NCI-H82 treated with DMSO at 0.1 percent for 48 hours (cell line): ENCODE data around the gene MCRS1.

Experiments
- DNase-seq: peaks from one replicate; lab custom pipeline; 2025; ENCODE audit not compliant: unreplicated experiment; lab: John Stamatoyannopoulos, UW

MCRS1 gene

DNA sequence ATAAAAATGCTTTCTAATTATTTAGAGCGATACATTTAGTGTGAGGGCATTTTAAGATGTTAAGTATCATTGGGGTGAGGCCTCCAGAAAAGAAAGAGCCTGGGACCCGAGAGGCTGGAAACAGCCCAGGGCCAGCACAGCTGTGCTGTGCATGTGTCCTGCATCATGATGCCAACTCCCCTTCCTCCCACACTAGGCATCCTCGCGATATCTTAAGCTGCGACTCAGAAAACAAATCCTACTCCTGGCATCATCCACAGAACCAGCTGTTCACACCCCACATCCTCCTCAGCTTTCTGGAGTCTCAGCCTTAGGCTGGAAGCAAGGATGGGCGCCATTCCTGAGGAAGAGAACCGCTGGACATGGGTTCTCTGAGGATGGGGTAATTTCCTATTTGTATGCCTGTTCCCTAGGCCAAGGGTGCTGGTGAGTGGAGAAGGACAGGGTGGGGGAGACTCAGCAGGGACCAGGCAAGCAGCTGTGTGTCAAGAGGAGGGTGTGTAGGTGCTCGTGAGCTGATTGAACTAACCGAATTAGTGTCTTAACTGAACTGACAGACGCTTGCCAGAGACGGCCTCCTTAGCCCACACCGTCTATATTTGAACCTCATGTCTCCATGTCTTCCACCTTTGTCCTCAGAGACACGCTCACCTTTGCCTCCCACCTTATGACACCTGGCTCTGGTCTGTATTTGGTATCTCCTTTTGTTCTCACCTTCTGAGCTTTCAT, 15.6 kb upstream of the MCRS1 start:
- peak; percentile 40 for DNase-seq

DNA sequence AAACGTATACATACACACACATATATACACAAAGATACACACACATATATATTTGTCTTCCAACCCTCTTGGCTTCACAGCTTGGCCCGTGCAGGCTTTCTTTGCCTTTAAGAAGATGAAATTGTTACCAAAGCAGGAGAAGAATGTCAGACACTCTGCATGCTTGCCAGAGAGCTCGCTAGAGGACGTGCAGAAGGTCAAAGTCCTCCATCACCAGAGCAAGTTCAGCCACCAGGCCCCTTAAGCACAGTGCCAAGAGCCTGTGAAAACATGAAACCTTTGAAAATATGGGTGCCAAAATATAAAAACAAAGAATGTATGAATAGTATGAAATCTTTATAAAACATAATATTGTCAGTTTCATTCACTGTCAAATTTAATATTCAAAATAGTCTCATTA, 14.9 kb upstream of the MCRS1 start:
- DNase-seq: no peak

DNA sequence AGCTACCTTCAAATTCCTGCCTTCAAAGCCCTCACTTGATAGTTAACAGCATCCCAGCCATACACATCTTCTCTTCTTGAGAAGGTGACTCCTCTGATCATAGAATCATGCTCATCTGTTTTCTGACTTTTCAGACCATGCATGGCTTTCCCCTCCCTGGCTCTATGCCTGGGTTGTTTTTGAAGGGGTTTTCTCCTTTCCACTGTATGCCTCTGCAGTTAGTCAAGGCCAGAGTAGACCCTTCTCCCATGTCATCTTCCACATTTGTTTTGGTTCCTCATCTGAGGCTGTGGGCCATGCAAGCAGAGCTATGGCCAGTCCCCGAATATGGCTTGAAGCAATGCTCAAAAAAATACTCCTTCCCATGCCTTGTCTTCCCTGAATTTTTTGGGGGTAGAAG, 14.3 kb upstream of the MCRS1 start:
- DNase-seq: no peak

DNA sequence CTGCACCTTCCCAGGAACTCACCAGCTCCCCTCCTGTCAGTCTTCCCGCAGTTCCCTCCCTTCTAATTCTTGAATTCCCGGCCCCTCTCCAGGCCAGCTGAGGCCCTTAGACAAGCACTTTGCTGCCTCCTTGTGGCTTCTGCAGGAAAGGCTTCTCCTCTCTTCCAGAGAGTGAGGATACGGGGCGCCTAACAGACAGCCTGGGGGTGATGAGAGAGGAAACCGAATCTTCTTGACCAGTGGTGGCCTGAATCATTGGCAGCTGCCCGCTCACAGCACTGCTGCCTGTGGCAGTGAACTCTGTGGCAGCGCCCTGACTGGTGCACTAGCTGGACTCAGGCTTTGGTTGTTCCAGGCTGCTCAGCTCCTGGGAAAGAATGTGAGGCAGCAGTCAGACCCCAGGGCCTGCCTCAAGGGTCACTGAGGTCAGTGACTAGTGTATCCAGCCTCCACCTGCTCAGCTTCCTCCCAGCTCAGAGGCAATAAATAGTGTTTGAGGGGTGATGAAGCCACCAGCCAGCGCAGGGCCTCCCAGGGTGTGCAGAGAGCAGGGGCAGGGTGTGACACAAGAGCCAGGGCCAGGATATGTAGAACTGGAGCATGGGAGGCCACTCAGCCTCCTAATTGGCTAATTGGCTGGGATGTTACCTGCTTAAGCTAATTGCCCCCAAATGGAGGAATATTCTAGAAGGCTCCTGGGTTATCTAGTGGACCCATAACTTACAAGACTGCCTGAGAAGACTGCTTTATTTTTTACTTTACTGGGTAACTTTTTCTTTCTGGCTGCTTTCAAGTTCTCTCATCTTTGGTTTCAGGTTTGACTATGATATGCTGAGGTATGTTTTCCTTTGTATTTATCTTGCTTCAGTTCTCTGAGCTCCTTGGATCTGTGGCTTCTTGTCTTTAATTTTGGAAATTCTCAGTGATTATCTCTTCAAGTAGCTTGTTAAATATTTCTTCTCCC, 12.9 kb upstream of the MCRS1 start:
- peak; percentile 80 for DNase-seq

DNA sequence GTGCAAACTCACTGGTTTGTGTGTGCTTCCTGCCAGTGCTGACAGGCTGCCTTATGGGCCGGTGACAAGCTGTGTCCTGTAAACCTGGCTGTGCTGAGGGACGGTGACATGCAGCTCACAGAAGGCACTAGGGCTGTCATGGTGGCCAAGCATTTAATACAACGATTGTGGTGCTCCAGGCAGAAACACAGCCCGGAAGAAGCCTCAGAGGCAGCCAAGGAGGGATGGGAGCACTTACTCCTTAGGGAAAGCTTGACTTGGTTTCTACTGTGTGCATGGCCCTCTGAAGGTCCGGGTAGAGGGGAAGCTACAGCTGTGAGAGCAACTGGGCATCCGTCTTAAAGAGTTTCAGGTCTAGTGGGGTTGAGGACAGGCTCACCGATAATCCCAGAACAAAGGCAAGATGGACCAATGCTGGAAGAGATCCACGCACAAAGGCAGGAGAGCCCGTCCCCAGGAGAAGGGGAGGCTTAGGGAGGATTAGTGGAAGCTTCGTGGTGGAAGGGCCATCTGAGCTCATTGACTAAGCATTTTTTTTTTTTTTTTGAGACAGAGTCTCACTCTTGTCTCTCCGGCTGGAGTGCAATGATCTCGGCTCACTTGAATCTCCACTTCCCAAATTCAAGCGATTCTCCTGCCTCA, 10.7 kb upstream of the MCRS1 start:
- DNase-seq: peak; percentile 97

DNA sequence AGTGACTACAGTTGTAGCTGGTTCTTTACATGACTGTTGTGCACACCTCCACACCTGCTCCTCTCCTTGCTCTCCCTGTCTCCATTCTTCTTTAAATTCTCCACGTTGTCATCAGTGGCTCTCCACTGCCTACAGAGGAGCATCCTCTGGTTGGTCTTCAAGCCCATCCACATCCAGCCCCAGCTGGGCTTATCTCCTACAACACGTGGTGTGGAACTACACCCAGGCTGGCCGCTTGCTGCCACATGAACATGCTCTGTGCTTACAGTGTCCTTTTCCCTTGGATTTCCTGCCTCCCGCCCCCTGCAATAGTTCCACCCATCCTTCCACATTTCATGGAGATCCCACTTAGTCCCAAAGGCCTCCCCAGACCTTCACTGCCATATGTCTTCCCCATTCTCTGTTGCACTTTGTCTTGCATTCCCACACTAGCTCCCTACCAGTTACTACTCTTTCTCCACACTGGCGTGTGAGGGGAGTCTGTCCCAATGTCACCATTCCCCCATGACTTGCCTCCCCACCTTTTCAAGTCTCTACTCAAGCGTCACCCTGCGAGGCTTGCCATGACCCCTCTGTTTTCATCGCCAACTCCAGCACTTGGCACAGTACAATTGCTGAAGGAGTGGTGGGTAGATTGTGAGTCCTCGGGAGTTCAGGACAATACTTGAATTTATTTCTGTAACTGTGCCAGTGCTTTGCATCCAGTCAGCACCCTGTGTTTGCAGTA, 9.8 kb upstream of the MCRS1 start:
- DNase-seq: no peak

- DNase-seq: no peak
Observed at GRCh38 chr12:49568442-49569162, 660 bp upstream of the MCRS1 start.

DNA sequence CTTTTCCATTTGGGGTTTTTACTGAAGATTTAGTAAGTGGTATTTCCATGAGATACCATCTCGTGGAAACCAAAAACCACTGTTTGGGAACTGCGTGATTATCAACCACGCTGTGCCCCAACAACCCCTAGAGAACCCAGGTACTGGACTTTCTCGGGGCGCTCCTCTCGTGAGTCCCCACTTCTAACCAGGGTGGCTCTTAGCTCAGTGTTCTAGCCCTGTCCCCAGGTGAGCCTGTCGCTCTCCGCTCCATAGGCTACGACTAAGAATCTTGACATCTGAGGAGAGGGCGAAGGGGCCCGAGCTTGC, 686 bp downstream of the MCRS1 start:
- no peak for DNase-seq

GRCh38 chr12:49566361-49566760, 1.6 kb downstream of the MCRS1 start:
- no peak for DNase-seq

DNA sequence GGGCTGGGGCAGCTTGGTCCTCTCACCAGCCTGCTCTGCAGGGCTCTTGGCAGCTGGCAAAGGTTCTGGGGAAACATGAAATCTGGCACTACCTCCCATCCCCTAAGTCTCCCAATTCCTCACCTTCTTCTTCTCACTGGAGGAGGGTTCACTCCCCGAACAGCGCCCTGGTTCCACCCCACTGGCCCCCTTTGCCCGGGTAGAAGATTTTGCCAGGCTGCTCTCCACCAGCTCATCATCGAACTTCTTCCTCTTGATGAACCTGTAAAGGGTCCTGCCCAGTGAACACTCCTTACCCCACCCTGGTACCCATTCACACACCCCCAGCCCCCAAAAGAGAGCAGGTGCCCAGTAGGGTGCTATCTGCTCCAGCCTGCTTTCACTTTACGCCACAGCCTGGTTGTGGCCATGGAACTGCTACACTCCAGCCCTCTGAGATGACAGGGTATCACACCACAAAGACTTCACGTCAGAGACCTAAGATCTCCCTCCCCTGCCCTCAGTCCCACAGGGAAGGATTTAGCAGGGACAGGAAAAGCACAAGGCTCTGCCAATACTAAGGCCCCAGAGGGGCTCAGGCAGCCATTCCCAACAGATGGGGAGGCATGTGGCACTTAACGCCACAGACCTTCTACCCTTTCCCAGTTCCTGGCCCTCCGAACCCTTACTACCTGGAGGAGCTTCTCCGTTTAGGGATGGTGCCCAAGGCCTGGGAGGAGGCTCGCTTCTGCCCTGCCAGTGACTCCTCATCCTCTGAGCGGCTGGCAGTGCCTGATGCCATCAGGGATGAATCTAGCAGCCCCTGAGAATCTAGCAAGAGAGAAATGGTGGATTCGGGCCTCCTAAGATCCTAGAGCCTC, 2.3 kb downstream of the MCRS1 start:
- DNase-seq: no peak

- DNase-seq: no peak
Observed at GRCh38 chr12:49564686-49565405, 3.1 kb downstream of the MCRS1 start.

- DNase-seq: no peak
Observed at GRCh38 chr12:49563951-49564685, 3.8 kb downstream of the MCRS1 start.

- no peak for DNase-seq
Observed at GRCh38 chr12:49562831-49563230, 5.1 kb downstream of the MCRS1 start.

DNA sequence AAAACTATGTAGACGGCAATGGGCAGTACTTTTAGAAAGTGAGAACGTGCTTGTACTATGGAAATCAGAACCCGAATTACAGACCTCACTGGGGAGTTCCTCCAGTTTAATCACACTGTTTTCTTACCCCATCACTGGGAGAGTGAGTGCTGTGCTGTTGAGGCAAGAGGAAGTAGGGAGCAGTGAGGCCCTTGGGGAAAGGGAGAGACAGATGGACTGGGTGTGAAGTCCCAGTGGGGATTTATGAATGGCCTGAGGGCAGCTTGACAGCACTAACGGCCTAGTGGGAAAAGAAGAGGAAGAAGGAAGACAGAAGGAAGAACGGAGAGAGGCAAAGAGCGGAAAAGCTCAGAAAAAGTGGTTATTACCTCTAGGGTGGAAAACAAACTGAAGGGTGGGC, 5.7 kb downstream of the MCRS1 start:
- no peak for DNase-seq

- DNase-seq: no peak
Observed at GRCh38 chr12:49560695-49561094, 7.2 kb downstream of the MCRS1 start.

DNA sequence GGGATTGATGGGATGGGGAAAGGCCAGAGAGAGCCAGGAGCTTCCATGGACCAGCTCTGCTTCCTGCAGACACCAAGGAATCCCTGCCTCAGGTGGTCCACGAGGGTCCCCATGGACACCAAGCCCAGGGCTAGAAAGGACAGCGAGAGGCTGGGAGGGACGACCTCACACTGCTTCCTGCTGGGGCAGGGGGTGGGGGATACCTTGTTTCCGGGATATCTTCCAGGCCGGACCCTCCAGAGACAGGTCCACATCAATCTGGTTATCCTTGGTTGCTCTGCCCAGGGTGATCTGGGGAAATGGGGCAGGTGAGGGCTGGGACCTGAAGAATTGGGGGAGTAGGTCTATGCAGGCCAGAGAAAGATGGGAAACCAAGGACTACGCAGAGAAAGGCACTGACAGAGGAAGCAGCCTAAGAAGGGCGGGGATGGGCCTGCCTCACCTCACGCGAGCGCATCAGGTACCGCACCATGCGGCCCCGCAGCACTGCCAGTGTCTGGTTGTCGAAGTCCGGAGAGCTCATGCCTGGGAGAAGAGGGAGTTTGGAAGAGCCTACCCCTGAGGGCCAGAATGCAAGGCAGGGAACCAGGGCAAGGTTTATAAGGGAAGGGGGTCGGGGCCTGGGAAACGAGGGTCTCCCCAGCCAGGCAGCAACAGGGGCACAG, 8.8 kb downstream of the MCRS1 start:
- DNase-seq: no peak

DNA sequence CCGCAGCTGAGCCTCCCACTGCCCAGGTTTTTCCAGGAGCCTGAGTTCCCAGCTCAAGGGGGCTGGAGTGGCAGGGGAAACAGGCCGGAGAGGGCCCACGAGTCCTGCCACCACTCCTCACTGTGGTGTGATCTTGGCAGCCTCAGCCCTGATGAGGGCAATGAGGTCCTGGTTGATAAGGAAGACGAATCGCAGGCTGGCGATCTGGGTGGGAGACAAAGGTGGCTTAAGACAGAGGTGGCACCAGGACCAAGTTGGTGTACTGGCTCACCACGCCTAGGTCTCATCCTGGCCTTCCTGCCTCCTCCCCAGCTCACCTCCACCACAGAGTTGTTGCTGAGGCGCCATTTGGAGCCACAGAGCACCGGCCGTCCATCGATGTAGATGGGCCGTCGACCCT, 9.4 kb downstream of the MCRS1 start:
- DNase-seq: no peak

- no peak for DNase-seq
Observed at GRCh38 chr12:49557917-49558215, 10.1 kb downstream of the MCRS1 start.
